GM18873 (cell line): Measurements from ENCODE around the gene PFKFB4.
A peak's percentile ranks its signal among the peaks of the same experiment; 100 is the strongest.
"Not testable (repeated sequence)": the region's sequence is repeated elsewhere in the genome, so short reads cannot be mapped to it uniquely, and the experiment has no call there.

Source experiments
- ATAC-seq: cut with Tn5 transposase; IDR thresholded peaks from one replicate; pipeline ENCODE4 v1.9.1; 2021; ENCODE audit warnings: mild to moderate bottlenecking, moderate library complexity, moderate number of reproducible peaks; ENCODE audit not compliant: unreplicated experiment, low FRiP score

The PFKFB4 gene

GRCh38 chr3:48502728-48503168 lies 53.9 kb downstream of the PFKFB4 start:
- ATAC-seq, result no peak

GRCh38 chr3:48502121-48502520 lies 54.5 kb downstream of the PFKFB4 start:
- no peak for ATAC-seq

GRCh38 chr3:48501196-48501595 lies 55.4 kb downstream of the PFKFB4 start:
- ATAC-seq, result no peak

GRCh38 chr3:48500656-48501055 lies 55.9 kb downstream of the PFKFB4 start:
- no peak for ATAC-seq

GRCh38 chr3:48493203-48493501 lies 63.5 kb downstream of the PFKFB4 start:
- no peak for ATAC-seq

- ATAC-seq, result no peak
Observed at GRCh38 chr3:48492461-48493202, 64.0 kb downstream of the PFKFB4 start.

GRCh38 chr3:48486952-48487351 lies 69.7 kb downstream of the PFKFB4 start:
- ATAC-seq, result no peak

- ATAC-seq, result not testable (repeated sequence)
Observed at GRCh38 chr3:48482822-48483221, 73.8 kb downstream of the PFKFB4 start.

- not testable (repeated sequence) for ATAC-seq
Observed at GRCh38 chr3:48480891-48481290, 75.7 kb downstream of the PFKFB4 start.

- ATAC-seq, result no peak
Observed at GRCh38 chr3:48478626-48479555, 77.7 kb downstream of the PFKFB4 start.

GRCh38 chr3:48477959-48478520 lies 78.6 kb downstream of the PFKFB4 start:
- ATAC-seq, result no peak

- ATAC-seq, result no peak
Observed at GRCh38 chr3:48476426-48477053, 80.1 kb downstream of the PFKFB4 start.

GRCh38 chr3:48475188-48475587 lies 81.4 kb downstream of the PFKFB4 start:
- no peak for ATAC-seq

GRCh38 chr3:48474619-48475018 lies 82.0 kb downstream of the PFKFB4 start:
- no peak for ATAC-seq

GRCh38 chr3:48474031-48474430 lies 82.6 kb downstream of the PFKFB4 start:
- not testable (repeated sequence) for ATAC-seq

- ATAC-seq, result no peak
Observed at GRCh38 chr3:48473617-48473952, 83.0 kb downstream of the PFKFB4 start.

GRCh38 chr3:48472923-48473616 lies 83.5 kb downstream of the PFKFB4 start:
- peak; percentile 75 for ATAC-seq

GRCh38 chr3:48472673-48472922 lies 84.0 kb downstream of the PFKFB4 start:
- ATAC-seq, result no peak

- no peak for ATAC-seq
Observed at GRCh38 chr3:48470286-48470685, 86.3 kb downstream of the PFKFB4 start.

- ATAC-seq, result no peak
Observed at GRCh38 chr3:48469046-48469915, 87.3 kb downstream of the PFKFB4 start.
